ENCODE results near the gene SCP2. TPM values are rescaled to one million over a fixed set of nuclear protein-coding genes. Genes with fewer than 3 reads are reported as not detected.

The SCP2 gene
- total RNA-seq, 1 experiment from 2014 or later: 56.4 TPM

- ChIA-PET CTCF (interaction anchor here (1.0 to 1.2 kb wide), 2 partner anchors 9 to 12 kb away, joined by 3 to 4 read pairs; no protein-coding TSS in a partner anchor), POLR2A (no interaction called here)
- Mint-ChIP-seq H3K36me3 (no peaks in the 10 kb centered on the region), H3K4me1 (peaks cover 13% of the 10 kb centered on the region), H3K9me3 (no peaks in the 10 kb centered on the region), H3K27me3 (ENCODE audit: low read depth) (no peaks in the 10 kb centered on the region), H3K27ac (no peak overlapping the region), H3K4me3 (no peak overlapping the region)
- TF ChIP-seq SP1 (CRISPR knock-in tag; conservative IDR thresholded peaks at IDR 0.05): no peak
- TF ChIP-seq NR1H2 (CRISPR knock-in tag; IDR thresholded peaks at IDR 0.05): no peak
- TF ChIP-seq CBFB (CRISPR knock-in tag; IDR thresholded peaks at IDR 0.05; ENCODE audit: low read depth): no peak
- no peak for TF ChIP-seq ZNF281 (CRISPR knock-in tag; IDR thresholded peaks at IDR 0.05)
- TF ChIP-seq ZNF121 (CRISPR knock-in tag; IDR thresholded peaks at IDR 0.05): no peak
- TF ChIP-seq RORB (CRISPR knock-in tag; IDR thresholded peaks at IDR 0.05): no peak
- TF ChIP-seq ESRRA (CRISPR knock-in tag; IDR thresholded peaks at IDR 0.05; ENCODE audit: borderline replicate concordance): no peak
- TF ChIP-seq ELF4 (CRISPR knock-in tag; IDR thresholded peaks at IDR 0.05; ENCODE audit: low read depth): no peak
- TF ChIP-seq OVOL2 (CRISPR knock-in tag; IDR thresholded peaks at IDR 0.05; ENCODE audit: borderline replicate concordance): no peak
- no peak for TF ChIP-seq PREB (CRISPR knock-in tag; IDR thresholded peaks at IDR 0.05; ENCODE audit: borderline replicate concordance)
- TF ChIP-seq JAZF1 (CRISPR knock-in tag; IDR thresholded peaks at IDR 0.05): no peak
- ATAC-seq (no peak), DNase-seq (ENCODE audit: low spot score) (no peak)
Observed at GRCh38 chr1:53078333-53079101, 151.4 kb downstream of the SCP2 start.

GRCh38 chr1:53079251-53079650 lies 152.2 kb downstream of the SCP2 start:
- POLR2A ChIA-PET: no interaction called here
- no peak for TF ChIP-seq SMAD4 (CRISPR knock-in tag; IDR thresholded peaks at IDR 0.05)
- no peak for TF ChIP-seq ZNF425 (CRISPR knock-in tag; conservative IDR thresholded peaks at IDR 0.05)
- TF ChIP-seq ATF3 (CRISPR knock-in tag; conservative IDR thresholded peaks at IDR 0.05): no peak
- TF ChIP-seq SOX15 (CRISPR knock-in tag; IDR thresholded peaks at IDR 0.05): no peak
- no peak for TF ChIP-seq IRF2 (CRISPR knock-in tag; IDR thresholded peaks at IDR 0.05; ENCODE audit: borderline replicate concordance, low read depth)
- TF ChIP-seq AFF4 (CRISPR knock-in tag; IDR thresholded peaks at IDR 0.05; ENCODE audit: borderline replicate concordance): no peak
- H3K9me3 Mint-ChIP-seq: no peaks in the 10 kb centered on the region
- DNase-seq (ENCODE audit: low spot score) (no peak), ATAC-seq (no peak)
- H3K36me3 Mint-ChIP-seq: no peaks in the 10 kb centered on the region
- no peaks in the 10 kb centered on the region for H3K27me3 Mint-ChIP-seq (ENCODE audit: low read depth)
- no peak overlapping the region for H3K27ac Mint-ChIP-seq
- H3K4me1 Mint-ChIP-seq: peaks cover 13% of the 10 kb centered on the region
- CTCF ChIA-PET: interaction anchor here (0.9 to 1.2 kb wide), 3 partner anchors 10 to 102 kb away, joined by 3 to 4 read pairs (median 3); no protein-coding TSS in a partner anchor
- no peak overlapping the region for H3K4me3 Mint-ChIP-seq
